ENCODE measurements around the gene PSMA4. TPM values are rescaled to one million over a fixed set of nuclear protein-coding genes. Genes with fewer than 3 reads are reported as not detected.

The PSMA4 gene
- total RNA-seq, 1 experiment from 2014 or later: 294 TPM

DNA sequence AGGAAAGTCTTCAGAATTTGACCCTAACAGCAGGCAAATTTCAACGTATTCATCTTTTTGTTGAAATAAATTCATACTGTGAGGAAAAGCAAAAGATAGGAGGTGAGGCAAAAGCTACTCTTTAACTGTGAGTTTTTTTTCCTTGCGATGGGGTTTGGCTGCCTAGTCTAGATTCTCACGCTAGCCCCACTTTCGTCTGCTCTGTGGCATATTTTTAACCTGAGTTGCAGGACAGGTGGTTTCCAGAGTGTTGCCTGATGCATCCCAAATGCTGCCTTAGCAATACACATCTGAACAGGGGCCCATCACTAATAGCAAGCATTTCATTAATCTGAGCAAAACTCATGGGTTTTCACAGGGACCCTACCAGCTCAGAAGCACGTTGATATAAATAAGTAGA is 11.7 kb downstream of the PSMA4 start:
- no peak overlapping the region for H3K27ac ChIP-seq (ENCODE audit: low read depth, low read length)
- no peak overlapping the region for H3K4me2 ChIP-seq (ENCODE audit: low read length)
- BruUV-seq (replicated peaks): no TSS peak
- no peak for TF ChIP-seq RAD21 (IDR thresholded peaks at IDR 0.05; ENCODE audit: low read depth)
- no peak for TF ChIP-seq EZH2phosphoT487 (IDR thresholded peaks at IDR 0.05; ENCODE audit: borderline replicate concordance)
- no peak for TF ChIP-seq ZFX (IDR thresholded peaks at IDR 0.05)
- no peak for TF ChIP-seq TCF7L2 (IDR thresholded peaks at IDR 0.05; ENCODE audit: borderline replicate concordance, extremely low read depth, insufficient read depth, insufficient read length)
- TF ChIP-seq, protein P1, sequence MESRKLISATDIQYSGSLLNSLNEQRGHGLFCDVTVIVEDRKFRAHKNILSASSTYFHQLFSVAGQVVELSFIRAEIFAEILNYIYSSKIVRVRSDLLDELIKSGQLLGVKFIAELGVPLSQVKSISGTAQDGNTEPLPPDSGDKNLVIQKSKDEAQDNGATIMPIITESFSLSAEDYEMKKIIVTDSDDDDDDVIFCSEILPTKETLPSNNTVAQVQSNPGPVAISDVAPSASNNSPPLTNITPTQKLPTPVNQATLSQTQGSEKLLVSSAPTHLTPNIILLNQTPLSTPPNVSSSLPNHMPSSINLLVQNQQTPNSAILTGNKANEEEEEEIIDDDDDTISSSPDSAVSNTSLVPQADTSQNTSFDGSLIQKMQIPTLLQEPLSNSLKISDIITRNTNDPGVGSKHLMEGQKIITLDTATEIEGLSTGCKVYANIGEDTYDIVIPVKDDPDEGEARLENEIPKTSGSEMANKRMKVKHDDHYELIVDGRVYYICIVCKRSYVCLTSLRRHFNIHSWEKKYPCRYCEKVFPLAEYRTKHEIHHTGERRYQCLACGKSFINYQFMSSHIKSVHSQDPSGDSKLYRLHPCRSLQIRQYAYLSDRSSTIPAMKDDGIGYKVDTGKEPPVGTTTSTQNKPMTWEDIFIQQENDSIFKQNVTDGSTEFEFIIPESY (IDR thresholded peaks at IDR 0.05; ENCODE audit: extremely low read depth, insufficient replicate concordance, low read length): no peak
- TF ChIP-seq, protein P2, sequence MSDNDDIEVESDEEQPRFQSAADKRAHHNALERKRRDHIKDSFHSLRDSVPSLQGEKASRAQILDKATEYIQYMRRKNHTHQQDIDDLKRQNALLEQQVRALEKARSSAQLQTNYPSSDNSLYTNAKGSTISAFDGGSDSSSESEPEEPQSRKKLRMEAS (IDR thresholded peaks at IDR 0.05): no peak
- TF ChIP-seq FOSL1 (IDR thresholded peaks at IDR 0.05; ENCODE audit: low read depth): no peak
- no peak for TF ChIP-seq EZH2 (IDR thresholded peaks at IDR 0.05)
- TF ChIP-seq CBX3 (IDR thresholded peaks at IDR 0.05; ENCODE audit: low read depth): no peak
- TF ChIP-seq CTCF (IDR thresholded peaks at IDR 0.05 in 2 of 3, conservative IDR thresholded peaks at IDR 0.05 in 1 of 3; ENCODE audit: borderline replicate concordance in 1 of 3, insufficient read depth in 1 of 3, low read depth in 2 of 3, low read length in 2 of 3): no peak
- no peak for TF ChIP-seq SRF (IDR thresholded peaks at IDR 0.05; ENCODE audit: low read depth)
- TF ChIP-seq JUND (IDR thresholded peaks at IDR 0.05): no peak
- no peak for TF ChIP-seq REST (IDR thresholded peaks at IDR 0.05; ENCODE audit: low read depth)
- TF ChIP-seq ELF1 (IDR thresholded peaks at IDR 0.05; ENCODE audit: borderline replicate concordance, low read depth): no peak
- no peaks in the 10 kb centered on the region for H4K20me1 ChIP-seq (ENCODE audit: insufficient read depth)
- H3K9me3 ChIP-seq (ENCODE audit: control insufficient read depth in 1 of 2, insufficient read depth in 1 of 2, low read depth in 1 of 2, low read length in 2 of 2): no peaks in the 10 kb centered on the region
- H3K9me2 ChIP-seq (ENCODE audit: insufficient read depth): no peaks in the 10 kb centered on the region
- POLR2A ChIA-PET: interaction anchor here (1.4 kb wide), 1 partner anchor 13 kb away, joined by 4 read pairs; the partner anchor contains the start of gene CHRNA5
- H3K9ac ChIP-seq (ENCODE audit: low read length): no peak overlapping the region
- no peak overlapping the region for H2AFZ ChIP-seq (ENCODE audit: low read depth, low read length, poor library complexity, severe bottlenecking)
- ATAC-seq (no peak), DNase-seq (ENCODE audit: low read depth, low spot score) (no peak)
- H3K79me2 ChIP-seq (ENCODE audit: insufficient read depth, low read length): 0 out of 2 replicates have a peak, but pooled peaks cover 3% of the 10 kb centered on the region
- no peaks in the 10 kb centered on the region for H3K4me1 ChIP-seq (ENCODE audit: control insufficient read depth in 1 of 2, insufficient read depth in 2 of 2, low read length in 2 of 2)
- H3K36me3 ChIP-seq (ENCODE audit: control insufficient read depth in 1 of 2, insufficient read depth in 2 of 2, low read length in 2 of 2): peaks cover 26 to 38% of the 10 kb centered on the region in 2 experiments
- RAD21 ChIA-PET (ENCODE audit: low non-redundant PET in 1 of 2, low total read pairs in 2 of 2, uncharacterized antibody in 2 of 2, unreplicated experiment in 2 of 2): no interaction called here
- no peaks in the 10 kb centered on the region for H3K27me3 ChIP-seq (ENCODE audit: insufficient read depth, low read length)
- CTCF ChIA-PET: no interaction called here
- no peak overlapping the region for H3K4me3 ChIP-seq (replicated peaks in 1 of 2; ENCODE audit: low read depth in 1 of 2, low read length in 2 of 2)
- intact Hi-C loops (cut with micrococcal nuclease): no loop called here
